Tibial artery (tissue), 4 donors: ENCODE data around the gene CD300E.
"Not testable (repeated sequence)": the region's sequence is repeated elsewhere in the genome, so short reads cannot be mapped to it uniquely, and the experiment has no call there.

ENCODE experiments used
- DNase-seq, 2 donors: peaks; one replicate each; pipeline ENCODE4 v3.0.0-alpha.2; 2019
- H3K27ac ChIP-seq, 2 donors: fragments of 200-600 bp; sonication (generic) in 1 of 2; 1 replicate in 1 of 2; 2 replicates in 1 of 2; pipeline ENCODE4 v1.5.1; 2018 to 2019; ENCODE audit warnings: mild to moderate bottlenecking in 1 of 2
- H3K27me3 ChIP-seq, 2 donors: fragments of 200-600 bp; sonication (generic) in 1 of 2; one replicate each; pipeline versions ENCODE4 v1.5.1 to v1.6.0; 2016 to 2019
- H3K36me3 ChIP-seq, 3 donors: fragments of 200-600 bp; sonication (generic) in 2 of 3; one replicate each; pipeline ENCODE4 v1.5.1; 2016 to 2019; ENCODE audit warnings: mild to moderate bottlenecking in 2 of 3
- H3K4me1 ChIP-seq, 4 donors: fragments of 200-600 bp; sonication (generic) in 2 of 4; 1 replicate in 3 of 4; 2 replicates in 1 of 4; pipeline ENCODE4 v1.5.1; 2016 to 2019
- H3K4me3 ChIP-seq, 2 donors: fragments of 200-600 bp; sonication (generic) in 1 of 2; 1 replicate in 1 of 2; 2 replicates in 1 of 2; pipeline ENCODE4 v1.5.1; 2018 to 2019; ENCODE audit warnings: mild to moderate bottlenecking in 2 of 2
- H3K9me3 ChIP-seq, 3 donors: fragments of 200-600 bp; sonication (generic) in 1 of 3; one replicate each; pipeline ENCODE4 v1.5.1; 2016 to 2019
- intact Hi-C: fragments of 100-400 bp; cut with DNase I; formaldehyde crosslinking; loops from one replicate; pipeline ENCODE4 v1.15.0; 2023; ENCODE audit warnings: low total_unique reads
- TF ChIP-seq, protein P1 (sequence below), 2 experiments: fragments of 200-600 bp in 1 of 2; fragments of 450-650 bp in 1 of 2; IDR thresholded peaks; one replicate each; pipeline ENCODE4 v1.5.1; 2017 to 2019; ENCODE audit warnings: antibody characterized with exemption in 2 of 2, mild to moderate bottlenecking in 1 of 2, moderate library complexity in 1 of 2

Gene CD300E

DNA sequence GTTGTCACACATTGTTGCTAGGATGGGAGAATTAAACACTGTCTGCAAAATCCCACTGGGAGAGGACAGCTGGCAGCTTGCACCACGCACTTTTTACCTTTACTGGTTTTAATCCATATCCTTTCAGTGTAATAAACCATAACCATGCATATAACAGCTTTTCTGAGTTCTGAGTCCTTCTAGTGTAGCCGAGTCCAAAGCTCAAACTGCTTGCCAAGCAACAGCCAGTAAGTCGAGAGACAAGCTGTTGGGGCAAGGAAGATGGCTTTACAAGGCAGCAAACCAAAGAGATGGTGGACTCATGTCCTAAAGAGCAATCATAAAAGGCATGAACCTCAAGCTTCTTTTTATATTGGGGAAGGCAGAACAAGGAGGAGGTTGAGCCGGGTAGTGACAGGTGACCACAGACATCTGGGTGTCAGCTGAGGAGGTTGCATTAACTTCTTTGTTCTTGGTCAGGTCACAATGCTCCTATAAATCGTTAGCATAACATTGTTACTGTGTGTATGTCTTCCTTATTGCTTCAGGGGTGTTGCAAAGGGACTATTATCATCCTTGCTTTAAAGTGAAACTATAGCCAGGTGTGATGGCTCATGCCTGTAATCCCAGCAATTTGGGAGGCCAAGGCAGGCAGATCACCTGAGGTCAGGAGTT lies 48.9 kb downstream of the CD300E start:
- TF ChIP-seq, protein P1, sequence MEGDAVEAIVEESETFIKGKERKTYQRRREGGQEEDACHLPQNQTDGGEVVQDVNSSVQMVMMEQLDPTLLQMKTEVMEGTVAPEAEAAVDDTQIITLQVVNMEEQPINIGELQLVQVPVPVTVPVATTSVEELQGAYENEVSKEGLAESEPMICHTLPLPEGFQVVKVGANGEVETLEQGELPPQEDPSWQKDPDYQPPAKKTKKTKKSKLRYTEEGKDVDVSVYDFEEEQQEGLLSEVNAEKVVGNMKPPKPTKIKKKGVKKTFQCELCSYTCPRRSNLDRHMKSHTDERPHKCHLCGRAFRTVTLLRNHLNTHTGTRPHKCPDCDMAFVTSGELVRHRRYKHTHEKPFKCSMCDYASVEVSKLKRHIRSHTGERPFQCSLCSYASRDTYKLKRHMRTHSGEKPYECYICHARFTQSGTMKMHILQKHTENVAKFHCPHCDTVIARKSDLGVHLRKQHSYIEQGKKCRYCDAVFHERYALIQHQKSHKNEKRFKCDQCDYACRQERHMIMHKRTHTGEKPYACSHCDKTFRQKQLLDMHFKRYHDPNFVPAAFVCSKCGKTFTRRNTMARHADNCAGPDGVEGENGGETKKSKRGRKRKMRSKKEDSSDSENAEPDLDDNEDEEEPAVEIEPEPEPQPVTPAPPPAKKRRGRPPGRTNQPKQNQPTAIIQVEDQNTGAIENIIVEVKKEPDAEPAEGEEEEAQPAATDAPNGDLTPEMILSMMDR (IDR thresholded peaks at IDR 0.05) = no peak
- DNase-seq = no peak
- peaks cover 0 to 11% of the 10 kb centered on the region in 2 donors for H3K27me3 ChIP-seq
- H3K27ac ChIP-seq = no peak overlapping the region
- no peaks in the 10 kb centered on the region for H3K36me3 ChIP-seq
- H3K9me3 ChIP-seq = no peaks in the 10 kb centered on the region
- intact Hi-C loops = no loop called here
- no peaks in the 10 kb centered on the region for H3K4me1 ChIP-seq
- no peak overlapping the region for H3K4me3 ChIP-seq

DNA sequence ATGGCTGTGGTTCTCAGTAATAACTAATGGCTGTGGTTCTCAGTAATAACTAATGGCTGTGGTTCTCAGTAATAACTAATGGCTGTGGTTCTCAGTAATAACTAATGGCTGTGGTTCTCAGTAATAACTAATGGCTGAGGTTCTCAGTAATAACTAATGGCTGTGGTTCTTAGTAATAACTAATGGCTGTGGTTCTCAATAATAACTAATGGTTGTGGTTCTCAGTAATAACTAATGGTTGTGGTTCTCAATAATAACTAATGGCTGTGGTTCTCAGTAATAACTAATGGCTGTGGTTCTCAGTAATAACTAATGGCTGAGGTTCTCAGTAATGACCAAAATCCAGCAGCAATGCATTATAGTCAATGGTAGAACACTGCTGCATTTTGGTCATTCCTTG lies 49.9 kb downstream of the CD300E start:
- DNase-seq, H3K27ac ChIP-seq, H3K4me3 ChIP-seq, H3K9me3 ChIP-seq, intact Hi-C loops, H3K27me3 ChIP-seq, H3K36me3 ChIP-seq, H3K4me1 ChIP-seq: not testable (repeated sequence)

DNA sequence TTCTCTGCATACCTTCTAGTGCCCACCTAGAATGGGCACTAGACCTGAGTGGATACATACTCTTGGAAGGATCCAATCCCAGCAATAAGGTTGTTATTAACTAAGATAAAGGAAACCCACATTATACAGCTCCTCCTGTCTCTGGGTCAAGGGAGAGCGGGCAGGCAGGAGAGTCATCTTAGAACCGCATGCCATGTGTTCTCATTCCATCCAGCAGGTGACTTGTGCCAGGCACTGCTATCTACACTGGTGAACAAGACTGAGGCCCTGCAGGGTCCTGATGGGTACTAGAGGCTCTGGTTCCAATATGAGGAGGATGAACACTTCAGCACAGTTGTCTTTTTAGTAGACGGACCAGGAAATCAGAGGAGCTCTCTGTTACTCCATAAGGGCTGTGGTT lies 50.4 kb downstream of the CD300E start:
- Histone ChIP-seq H3K4me1 (no peaks in the 10 kb centered on the region), H3K27ac (no peak overlapping the region), H3K27me3 (peaks cover 0 to 7% of the 10 kb centered on the region in 2 donors), H3K4me3 (no peak overlapping the region), H3K36me3 (no peaks in the 10 kb centered on the region), H3K9me3 (no peaks in the 10 kb centered on the region)
- no peak for DNase-seq
- intact Hi-C loops = no loop called here
- TF ChIP-seq, protein P1 (IDR thresholded peaks at IDR 0.05) = no peak

DNA sequence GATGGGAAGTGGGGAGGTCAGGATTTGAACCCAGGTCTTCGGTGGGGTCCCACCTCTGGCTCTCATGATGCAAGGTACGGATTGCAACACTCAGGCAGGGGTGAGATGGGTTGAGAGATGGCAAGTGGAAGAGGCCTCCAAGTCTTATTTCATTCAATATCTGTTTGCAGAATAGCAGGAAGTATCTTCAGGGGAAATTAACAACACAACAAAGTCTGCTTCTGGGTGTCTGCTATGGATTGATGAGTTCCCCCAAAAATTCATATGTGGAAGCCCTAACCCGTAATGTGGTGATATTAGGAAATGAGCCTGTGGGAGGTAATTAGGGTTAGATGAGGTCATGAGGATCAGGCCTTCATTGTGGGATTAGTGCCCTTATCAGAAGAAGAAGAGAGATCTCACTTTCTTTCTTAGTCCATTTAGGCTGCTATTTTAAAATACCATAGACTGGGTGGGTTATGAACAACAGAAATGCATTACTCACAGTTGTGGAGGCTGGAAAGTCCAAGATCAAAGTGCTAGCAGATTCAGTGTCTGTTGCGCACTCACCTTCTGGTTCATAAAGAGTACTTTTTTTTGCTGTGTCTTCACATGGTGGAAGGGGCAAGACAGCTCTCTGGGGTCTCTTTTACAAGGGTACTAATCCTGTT lies 51.8 kb downstream of the CD300E start:
- Histone ChIP-seq H3K27me3 (peaks cover 0 to 10% of the 10 kb centered on the region in 2 donors), H3K4me1 (no peaks in the 10 kb centered on the region), H3K4me3 (no peak overlapping the region), H3K9me3 (no peaks in the 10 kb centered on the region), H3K27ac (no peak overlapping the region), H3K36me3 (no peaks in the 10 kb centered on the region)
- TF ChIP-seq, protein P1 (IDR thresholded peaks at IDR 0.05) = no peak
- no peak for DNase-seq
- intact Hi-C loops = no loop called here

DNA sequence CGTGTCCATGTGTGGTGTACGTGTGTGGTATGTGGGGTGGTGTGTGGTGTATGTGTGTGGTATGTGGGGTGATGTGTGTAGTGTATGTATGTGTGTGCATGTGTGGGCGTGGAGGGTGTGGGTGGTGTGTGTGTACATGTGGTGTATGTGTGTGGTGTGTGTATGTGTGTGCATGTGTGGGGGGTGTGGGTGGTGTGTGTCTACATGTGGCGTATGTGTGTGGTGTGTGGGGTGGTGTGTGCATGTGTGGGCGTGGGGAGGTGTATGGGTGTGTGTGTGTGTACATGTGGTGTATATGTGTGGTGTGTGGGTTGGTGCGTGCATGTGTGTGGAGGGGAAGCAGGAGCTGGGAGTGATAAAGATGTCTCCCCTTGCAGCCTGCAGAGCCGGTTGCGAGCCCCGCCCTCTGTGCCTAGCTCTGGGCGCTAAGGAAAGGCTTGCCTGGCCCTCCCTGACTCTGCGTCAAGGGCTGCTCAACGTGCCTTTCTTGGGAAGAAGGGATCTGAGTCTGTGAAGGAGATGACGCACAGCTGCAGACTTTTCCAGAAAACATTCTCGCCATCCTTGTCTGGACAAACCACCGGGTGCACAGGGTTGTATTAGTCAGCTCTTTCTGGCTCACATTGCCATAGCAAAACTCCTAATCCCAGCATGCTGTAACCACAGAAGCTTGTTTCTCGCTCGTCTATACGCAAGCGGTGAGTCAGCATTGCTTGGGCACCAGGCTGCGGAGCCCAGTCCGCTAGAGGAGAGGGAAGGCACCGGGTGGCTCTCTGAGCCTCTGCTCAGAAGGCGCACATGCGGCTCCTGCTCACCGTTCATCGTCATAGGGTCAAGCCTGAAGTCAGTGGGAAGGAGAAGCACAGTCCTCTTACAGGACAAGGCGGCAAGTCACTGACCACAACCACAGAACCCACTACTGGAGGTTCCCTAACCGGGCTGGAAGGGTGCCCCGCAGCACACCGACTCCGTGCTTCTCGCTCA lies 54.2 kb downstream of the CD300E start:
- DNase-seq = peak; percentile 62 to 78
- Histone ChIP-seq H3K27me3 (peaks cover 0 to 22% of the 10 kb centered on the region in 2 donors), H3K36me3 (no peaks in the 10 kb centered on the region), H3K9me3 (no peaks in the 10 kb centered on the region), H3K4me3 (no peak overlapping the region), H3K27ac (no peak overlapping the region), H3K4me1 (no peaks in the 10 kb centered on the region)
- TF ChIP-seq, protein P1 (IDR thresholded peaks at IDR 0.05) = no peak
- intact Hi-C loops = no loop called here
